ENCODE results near the gene SHISA2. TPM values are rescaled to one million over a fixed set of nuclear protein-coding genes. Genes with fewer than 3 reads are reported as not detected.

The SHISA2 gene
- total RNA-seq, 4 donors from 2014 or later: not detected

DNA sequence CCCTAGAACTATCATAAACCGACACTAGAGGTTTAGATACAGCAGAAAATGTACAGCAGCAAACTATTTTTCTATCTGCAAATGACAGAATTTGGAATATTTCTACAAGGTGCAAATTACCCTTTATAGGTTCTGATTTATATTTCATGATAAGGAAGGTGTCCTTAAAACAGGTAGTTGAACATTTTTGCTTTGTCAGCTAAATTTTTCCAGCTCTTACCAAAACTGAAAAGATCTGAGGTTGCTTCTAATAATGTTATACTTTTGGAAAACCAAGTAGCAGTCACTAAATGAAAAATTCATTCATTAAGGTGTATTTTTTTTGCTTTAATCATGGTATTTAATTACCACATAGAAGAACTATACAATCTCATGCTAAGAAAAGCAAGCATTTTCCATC lies 9.0 kb downstream of the SHISA2 start:
- Histone ChIP-seq H3K27me3 (peaks cover 10% of the 10 kb centered on the region), H3K4me1 (no peaks in the 10 kb centered on the region), H3K36me3 (no peaks in the 10 kb centered on the region), H3K4me3 (no peak overlapping the region), H3K27ac (no peak overlapping the region), H3K9me3 (no peaks in the 10 kb centered on the region)
- 77 to 88% methylated on average over 1 of the region's 1 CpG for WGBS, 2 donors (ENCODE audit: low coverage in 1 of 2)
- intact Hi-C loops (cut with DNase I; ENCODE audit: low total_unique reads): no loop called here
- DNase-seq: no peak
- TF ChIP-seq, protein P1, sequence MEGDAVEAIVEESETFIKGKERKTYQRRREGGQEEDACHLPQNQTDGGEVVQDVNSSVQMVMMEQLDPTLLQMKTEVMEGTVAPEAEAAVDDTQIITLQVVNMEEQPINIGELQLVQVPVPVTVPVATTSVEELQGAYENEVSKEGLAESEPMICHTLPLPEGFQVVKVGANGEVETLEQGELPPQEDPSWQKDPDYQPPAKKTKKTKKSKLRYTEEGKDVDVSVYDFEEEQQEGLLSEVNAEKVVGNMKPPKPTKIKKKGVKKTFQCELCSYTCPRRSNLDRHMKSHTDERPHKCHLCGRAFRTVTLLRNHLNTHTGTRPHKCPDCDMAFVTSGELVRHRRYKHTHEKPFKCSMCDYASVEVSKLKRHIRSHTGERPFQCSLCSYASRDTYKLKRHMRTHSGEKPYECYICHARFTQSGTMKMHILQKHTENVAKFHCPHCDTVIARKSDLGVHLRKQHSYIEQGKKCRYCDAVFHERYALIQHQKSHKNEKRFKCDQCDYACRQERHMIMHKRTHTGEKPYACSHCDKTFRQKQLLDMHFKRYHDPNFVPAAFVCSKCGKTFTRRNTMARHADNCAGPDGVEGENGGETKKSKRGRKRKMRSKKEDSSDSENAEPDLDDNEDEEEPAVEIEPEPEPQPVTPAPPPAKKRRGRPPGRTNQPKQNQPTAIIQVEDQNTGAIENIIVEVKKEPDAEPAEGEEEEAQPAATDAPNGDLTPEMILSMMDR (IDR thresholded peaks at IDR 0.05): no peak
- no peak for TF ChIP-seq EP300 (IDR thresholded peaks at IDR 0.05; ENCODE audit: low read depth)
- TF ChIP-seq POLR2AphosphoS5 (IDR thresholded peaks at IDR 0.05): no peak
- TF ChIP-seq POLR2A (IDR thresholded peaks at IDR 0.05): no peak
- in situ Hi-C loops (cut with MboI; ENCODE audit: low pct_ligation_motif_present in 1 of 4, low pct_unique_long_range_greater_than_20kb in 1 of 4, low sequenced_read_pairs in 3 of 4): no loop called here

DNA sequence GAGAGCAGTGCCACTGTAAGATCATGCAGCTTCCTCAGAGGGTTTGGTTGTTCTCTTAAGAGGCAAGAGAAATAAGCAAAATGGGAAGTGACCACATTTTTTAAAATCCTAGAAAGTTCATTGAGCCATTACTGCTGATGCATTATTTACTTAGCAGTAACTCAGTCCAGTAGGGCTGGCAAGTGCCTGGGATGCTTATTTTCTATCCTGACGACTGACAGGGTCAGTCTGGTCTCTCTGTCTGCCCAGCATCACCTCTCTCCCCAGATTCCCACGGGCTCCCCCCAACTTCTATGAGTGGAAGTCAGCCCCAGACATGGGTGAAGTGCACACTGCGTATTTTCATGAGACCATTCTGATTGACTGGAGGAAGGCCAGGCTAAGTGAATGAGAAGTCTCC lies 10.4 kb downstream of the SHISA2 start:
- Histone ChIP-seq H3K9me3 (no peaks in the 10 kb centered on the region), H3K27me3 (peaks cover 6% of the 10 kb centered on the region), H3K36me3 (no peaks in the 10 kb centered on the region), H3K27ac (no peak overlapping the region), H3K4me1 (no peaks in the 10 kb centered on the region), H3K4me3 (no peak overlapping the region)
- in situ Hi-C loops (cut with MboI; ENCODE audit: low pct_ligation_motif_present in 1 of 4, low pct_unique_long_range_greater_than_20kb in 1 of 4, low sequenced_read_pairs in 3 of 4) (no loop called here), intact Hi-C loops (cut with DNase I; ENCODE audit: low total_unique reads) (no loop called here)
- DNase-seq: no peak
- no peak for TF ChIP-seq POLR2AphosphoS5 (IDR thresholded peaks at IDR 0.05)
- TF ChIP-seq EP300 (IDR thresholded peaks at IDR 0.05; ENCODE audit: low read depth): no peak
- no peak for TF ChIP-seq POLR2A (IDR thresholded peaks at IDR 0.05)
- TF ChIP-seq, protein P1 (IDR thresholded peaks at IDR 0.05): no peak
- 35 to 58% methylated on average over 2 to 3 of the region's 3 CpGs for WGBS, 2 donors (ENCODE audit: low coverage in 1 of 2)

DNA sequence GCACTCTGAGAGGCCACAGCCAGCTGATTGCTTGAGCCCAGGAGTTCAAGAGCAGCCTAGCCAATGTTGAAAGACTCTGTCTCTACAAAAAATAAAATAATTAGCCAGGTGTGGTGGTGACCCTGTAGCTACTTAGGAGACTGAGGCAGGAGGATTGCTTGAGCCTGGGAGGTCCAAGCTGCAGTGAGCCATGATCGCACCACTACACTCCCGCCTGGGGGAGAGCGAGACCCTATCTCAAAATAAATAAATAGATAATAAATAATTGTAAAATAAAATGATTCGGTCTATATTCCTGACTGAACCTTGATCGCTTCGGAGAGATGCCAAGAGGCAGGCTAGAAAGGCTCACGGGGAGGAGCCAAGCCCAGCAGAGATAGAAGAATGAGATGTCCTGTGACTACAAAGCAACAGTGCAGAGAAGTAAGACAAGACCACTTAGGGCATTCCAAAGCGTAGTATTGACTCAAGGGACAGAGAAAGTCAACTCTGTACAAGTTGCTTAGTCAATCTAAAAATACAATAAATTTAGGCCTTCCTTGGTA lies 12.8 kb downstream of the SHISA2 start:
- no peaks in the 10 kb centered on the region for H3K4me1 ChIP-seq
- in situ Hi-C loops (cut with MboI; ENCODE audit: low pct_ligation_motif_present in 1 of 4, low pct_unique_long_range_greater_than_20kb in 1 of 4, low sequenced_read_pairs in 3 of 4): no loop called here
- no peaks in the 10 kb centered on the region for H3K36me3 ChIP-seq
- H3K9me3 ChIP-seq: no peaks in the 10 kb centered on the region
- intact Hi-C loops (cut with DNase I; ENCODE audit: low total_unique reads): no loop called here
- TF ChIP-seq POLR2AphosphoS5 (IDR thresholded peaks at IDR 0.05) (no peak), POLR2A (IDR thresholded peaks at IDR 0.05) (no peak), EP300 (IDR thresholded peaks at IDR 0.05; ENCODE audit: low read depth) (no peak)
- TF ChIP-seq, protein P1 (IDR thresholded peaks at IDR 0.05): no peak
- H3K27ac ChIP-seq: no peak overlapping the region
- H3K27me3 ChIP-seq: peaks cover 6% of the 10 kb centered on the region
- no peak overlapping the region for H3K4me3 ChIP-seq
- no peak for DNase-seq
- 66 to 86% methylated on average over 3 to 8 of the region's 8 CpGs for WGBS, 2 donors (ENCODE audit: low coverage in 1 of 2)

DNA sequence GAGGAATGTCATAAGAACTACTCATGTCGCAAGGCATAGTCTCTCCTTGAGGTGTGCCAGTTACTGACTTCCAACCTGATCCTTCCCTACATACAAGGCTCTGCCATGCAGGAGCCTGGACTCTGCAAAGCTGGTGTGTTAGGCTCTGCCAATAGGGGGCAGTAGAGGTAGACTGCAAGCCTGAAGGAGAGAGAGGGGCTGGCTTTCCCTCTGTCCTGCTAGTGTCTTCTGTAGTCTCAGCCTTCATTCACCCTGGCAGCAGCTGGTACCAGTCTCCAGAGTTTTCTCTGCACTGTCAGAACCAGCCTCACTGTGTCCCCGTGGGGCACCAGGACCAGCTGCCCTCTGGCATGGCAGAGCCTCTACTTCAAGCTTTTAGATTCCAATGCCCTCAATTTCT lies 14.5 kb downstream of the SHISA2 start:
- 50 to 80% methylated on average over 1 to 2 of the region's 2 CpGs for WGBS, 2 donors (ENCODE audit: low coverage in 1 of 2)
- in situ Hi-C loops (cut with MboI; ENCODE audit: low pct_ligation_motif_present in 1 of 4, low pct_unique_long_range_greater_than_20kb in 1 of 4, low sequenced_read_pairs in 3 of 4) (no loop called here), intact Hi-C loops (cut with DNase I; ENCODE audit: low total_unique reads) (no loop called here)
- Histone ChIP-seq H3K36me3 (no peaks in the 10 kb centered on the region), H3K4me1 (no peaks in the 10 kb centered on the region), H3K27me3 (peaks cover 6% of the 10 kb centered on the region), H3K27ac (no peak overlapping the region), H3K9me3 (no peaks in the 10 kb centered on the region), H3K4me3 (no peak overlapping the region)
- no peak for TF ChIP-seq EP300 (IDR thresholded peaks at IDR 0.05; ENCODE audit: low read depth)
- TF ChIP-seq, protein P1 (IDR thresholded peaks at IDR 0.05): peak in 2 of 5 experiments; percentile 16 to 18
- no peak for DNase-seq

All from transverse colon (tissue), 4 donors.